Stimulated activated CD8-positive, alpha-beta memory T cell treated with anti-CD3 and anti-CD28 coated beads, Interleukin-12 subunit alpha, Interleukin-12 subunit beta, amount 100 ng/mL, for 4 hours (primary cell): ENCODE results near the gene STK40.

ENCODE experiments used
- DNase-seq: peaks from one replicate; pipeline ENCODE4 v3.0.0-alpha.2; 2020; ENCODE audit warnings: low read depth

The STK40 gene

GRCh38 chr1:36369061-36369861 lies 16.5 kb downstream of the STK40 start:
- DNase-seq, result peak; percentile 64

GRCh38 chr1:36367798-36368197 lies 17.9 kb downstream of the STK40 start:
- no peak for DNase-seq

GRCh38 chr1:36367066-36367465 lies 18.7 kb downstream of the STK40 start:
- no peak for DNase-seq

GRCh38 chr1:36366091-36366661 lies 19.5 kb downstream of the STK40 start:
- DNase-seq, result no peak

GRCh38 chr1:36365381-36365780 lies 20.3 kb downstream of the STK40 start:
- no peak for DNase-seq

- DNase-seq, result no peak
These were observed 25.7 kb downstream of the STK40 start for GRCh38 chr1:36359911-36360550.

- no peak for DNase-seq
These were observed 26.3 kb downstream of the STK40 start for GRCh38 chr1:36359383-36359782.

- no peak for DNase-seq
These were observed 27.1 kb downstream of the STK40 start for GRCh38 chr1:36358514-36359084.

GRCh38 chr1:36355811-36356210 lies 29.9 kb downstream of the STK40 start:
- DNase-seq, result no peak

- no peak for DNase-seq
These were observed 31.2 kb downstream of the STK40 start for GRCh38 chr1:36354486-36354885.

GRCh38 chr1:36352910-36353878 lies 32.5 kb downstream of the STK40 start:
- no peak for DNase-seq

- no peak for DNase-seq
These were observed 33.4 kb downstream of the STK40 start for GRCh38 chr1:36352125-36352909.

GRCh38 chr1:36351227-36351977 lies 34.3 kb downstream of the STK40 start:
- DNase-seq, result no peak

- peak; percentile 15 for DNase-seq
These were observed 35.0 kb downstream of the STK40 start for GRCh38 chr1:36350659-36351226.

GRCh38 chr1:36349839-36350238 lies 35.9 kb downstream of the STK40 start:
- DNase-seq, result no peak

GRCh38 chr1:36349241-36349671 lies 36.5 kb downstream of the STK40 start:
- DNase-seq, result no peak

GRCh38 chr1:36346741-36347370 lies 38.9 kb downstream of the STK40 start:
- no peak for DNase-seq

GRCh38 chr1:36345353-36345752 lies 40.4 kb downstream of the STK40 start:
- DNase-seq, result no peak

- no peak for DNase-seq
These were observed 41.4 kb downstream of the STK40 start for GRCh38 chr1:36344395-36344680.
